Heart left ventricle (tissue), 13 donors: ENCODE measurements around the gene SOCS4.

Experiments
- CTCF ChIP-seq, 12 donors: fragments of 200-600 bp; sonication (generic) in 4 of 12; IDR thresholded peaks; one replicate each; pipeline versions ENCODE4 v1.5.0 to v1.8.0; 2018 to 2022; ENCODE audit warnings: antibody characterized with exemption in 12 of 12, mild to moderate bottlenecking in 5 of 12
- POLR2A ChIP-seq, 2 donors: fragments of 450-650 bp; IDR thresholded peaks; one replicate each; pipeline ENCODE4 v1.6.1; 2017; ENCODE audit warnings: antibody characterized with exemption in 2 of 2, mild to moderate bottlenecking in 2 of 2, moderate library complexity in 2 of 2
- donor health status: ischemic (EF 13 %, LVEDD 7.1; RV severe dilation, severe dysfunction).
- donor health status: DM: no; HTN: yes; CAD: no.
- donor health status: DM: no; HTN: no; CAD: no.
- donor health status: ischemic (EF 25% LVEDD 6.9; RV normal size, moderate dysfunction).
- donor health status: ischemic (EF 25% LVEDD 5.7; RV mildly dilated, moderate dysfunction).
- donor health status: ischemic (EF 35%, LVEDD 5.7; RV mildly dilated, moderate dysfunction).
- donor health status: nonischemic (EF 11% LVEDD 7.7; RV severe dilation, severe dysfunction).
- donor health status: DM: yes; HTN: yes; CAD: no.
- donor health status: PGD.
- donor health status: ischemic (EF 29% LVEDD 5.4; RV normal size, mild dysfunction).
- donor health status: nonischemic (EF 23%, LVEDD 6.1; RV moderate dilation, normal function).

GRCh38 chr14:55054098-55054497 lies 27.1 kb downstream of the SOCS4 start:
- TF ChIP-seq CTCF (IDR thresholded peaks at IDR 0.05) = no peak
- no peak for TF ChIP-seq POLR2A (IDR thresholded peaks at IDR 0.05)
